GM21423 (cell line): ENCODE measurements around the gene AAK1.

Source experiments
- ATAC-seq: cut with Tn5 transposase; IDR thresholded peaks from one replicate; pipeline ENCODE4 v1.9.1; 2021; ENCODE audit warnings: mild to moderate bottlenecking, moderate library complexity; ENCODE audit not compliant: unreplicated experiment

AAK1 gene

DNA sequence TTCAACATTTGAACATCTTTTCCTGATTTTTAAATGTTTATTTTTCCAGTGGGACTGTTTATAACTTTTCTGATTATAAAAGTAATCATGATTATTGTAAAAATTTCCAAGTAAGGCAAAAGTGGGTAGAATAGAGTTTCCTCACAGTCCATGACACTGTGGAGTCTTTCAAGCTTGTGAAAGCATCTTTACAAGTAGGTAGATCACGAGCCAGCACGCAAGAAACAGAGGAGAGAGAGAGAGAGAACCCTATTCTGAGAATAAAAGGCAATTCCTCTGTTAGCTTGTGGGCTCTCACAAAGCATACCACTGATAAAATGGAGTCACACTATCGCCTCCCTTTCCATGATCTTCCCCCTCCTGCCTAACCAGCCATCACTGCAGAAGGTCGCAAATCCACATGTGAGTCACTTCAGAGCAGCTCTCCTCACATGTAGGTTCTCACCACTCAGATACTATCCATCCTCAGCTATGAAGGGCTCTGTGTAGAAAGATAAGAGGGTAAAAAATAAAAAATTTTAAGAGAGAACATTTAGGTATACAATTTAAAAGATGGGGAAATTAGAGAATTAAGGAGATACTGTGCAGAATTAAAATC, 40.3 kb downstream of the AAK1 start:
- no peak for ATAC-seq

DNA sequence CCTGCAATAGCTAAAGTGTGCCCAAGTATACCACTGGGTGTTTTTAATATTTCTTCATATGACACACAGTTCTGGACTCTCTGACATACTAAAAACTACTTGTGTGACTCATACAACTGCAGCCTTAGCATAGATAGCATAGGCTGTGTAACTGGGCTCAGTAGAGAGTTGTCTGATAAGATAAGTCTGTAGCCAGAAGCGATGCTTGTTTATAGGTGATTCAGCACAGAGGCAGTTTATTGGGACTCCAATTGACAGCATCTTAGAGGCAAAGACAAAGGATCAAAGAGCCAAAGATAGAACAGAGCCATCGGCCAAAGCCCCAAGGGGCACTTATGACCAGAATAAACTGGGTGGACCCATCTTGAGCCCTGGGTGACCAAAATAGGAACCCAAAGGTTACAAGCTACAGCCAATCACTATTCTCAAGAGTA, 42.3 kb downstream of the AAK1 start:
- ATAC-seq, result no peak

DNA sequence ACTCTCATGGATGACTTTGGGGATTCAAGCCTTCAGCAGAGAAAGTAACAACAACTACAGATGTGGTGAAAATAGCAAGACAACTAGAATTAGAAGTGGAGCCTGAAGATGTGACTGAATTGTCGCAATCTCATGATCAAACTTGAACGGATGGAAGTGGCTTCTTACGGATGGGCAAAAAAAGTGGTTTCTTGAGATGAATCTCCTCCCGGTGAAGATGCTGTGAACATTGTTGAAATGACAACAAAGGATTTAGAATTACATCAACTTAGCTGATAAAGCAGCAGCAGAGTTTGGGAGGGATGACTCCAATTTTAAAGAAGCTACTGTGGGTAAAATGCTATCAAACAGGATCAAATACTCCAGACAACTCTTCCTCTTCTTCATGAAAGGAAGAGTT, 43.1 kb downstream of the AAK1 start:
- no peak for ATAC-seq

DNA sequence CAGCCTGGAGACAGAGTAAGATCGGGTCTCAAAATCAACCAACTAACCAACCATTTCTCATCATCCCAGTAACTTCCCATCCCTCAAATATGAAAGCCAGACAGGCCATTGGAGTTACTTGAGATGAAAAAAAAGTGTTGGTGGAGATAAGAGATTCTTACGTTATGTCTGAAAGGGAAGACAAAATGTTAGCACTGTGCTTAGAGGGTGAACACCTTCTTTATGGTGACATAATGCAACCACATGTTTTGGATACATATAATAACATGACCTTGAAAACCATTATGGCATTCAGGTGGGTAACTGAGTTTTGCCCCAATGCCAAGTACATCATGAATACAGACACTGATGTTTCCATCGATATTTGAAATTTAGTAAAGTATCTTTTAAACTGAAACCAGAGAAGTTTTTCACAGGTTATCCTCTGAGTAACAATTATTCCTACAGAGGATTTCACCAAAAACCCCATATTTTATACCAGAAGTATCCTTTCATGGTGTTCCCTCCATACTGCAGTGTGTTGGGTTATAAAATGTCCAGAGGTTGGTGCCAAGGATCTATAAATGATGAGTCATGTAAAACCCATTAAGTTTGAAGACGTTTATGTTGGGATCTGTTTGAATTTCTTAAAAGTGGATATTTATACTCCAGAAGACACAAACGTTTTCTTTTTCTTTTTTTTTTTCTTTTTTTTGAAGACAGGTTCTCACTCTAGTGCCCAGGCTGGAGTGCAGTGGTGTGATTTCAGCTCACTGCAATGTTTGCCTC, 45.5 kb downstream of the AAK1 start:
- ATAC-seq, result no peak

DNA sequence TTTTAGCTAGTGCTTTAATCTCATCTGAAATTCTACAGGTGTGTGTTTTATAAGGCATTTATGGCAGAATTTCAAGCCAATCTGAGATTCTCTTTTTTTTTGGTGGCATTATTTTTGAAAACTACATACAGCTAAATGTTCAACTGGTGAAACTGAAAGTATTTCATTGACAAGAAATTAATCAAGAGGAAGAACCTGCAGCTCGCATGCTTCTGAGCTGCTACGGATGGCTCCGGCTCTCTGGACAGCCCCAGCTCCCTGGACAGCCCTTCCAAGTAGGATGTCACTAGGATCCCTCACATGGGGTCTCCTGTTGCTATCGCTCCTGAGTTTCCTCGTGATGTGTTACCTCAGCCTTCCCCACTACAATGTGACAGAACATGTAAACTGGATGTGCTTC, 46.4 kb downstream of the AAK1 start:
- ATAC-seq, result no peak

DNA sequence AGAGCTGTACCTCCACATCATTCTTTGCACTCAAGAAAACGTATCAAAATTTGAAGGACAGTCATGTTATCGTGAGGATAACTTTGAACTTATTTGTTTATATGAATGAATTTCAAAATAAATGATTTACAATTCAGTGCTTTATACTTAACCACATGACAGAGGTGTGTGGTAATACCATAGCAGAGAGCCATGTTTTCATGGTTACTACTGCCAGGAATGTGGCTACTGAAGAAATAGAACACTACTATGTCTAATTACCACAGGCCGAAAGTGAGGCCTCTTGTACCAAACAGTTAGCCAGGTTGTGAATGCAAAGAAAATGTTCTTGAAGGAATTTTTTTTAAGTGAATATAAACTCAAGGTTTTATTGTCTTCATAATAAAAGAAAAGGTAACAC, 49.2 kb downstream of the AAK1 start:
- ATAC-seq, result no peak

DNA sequence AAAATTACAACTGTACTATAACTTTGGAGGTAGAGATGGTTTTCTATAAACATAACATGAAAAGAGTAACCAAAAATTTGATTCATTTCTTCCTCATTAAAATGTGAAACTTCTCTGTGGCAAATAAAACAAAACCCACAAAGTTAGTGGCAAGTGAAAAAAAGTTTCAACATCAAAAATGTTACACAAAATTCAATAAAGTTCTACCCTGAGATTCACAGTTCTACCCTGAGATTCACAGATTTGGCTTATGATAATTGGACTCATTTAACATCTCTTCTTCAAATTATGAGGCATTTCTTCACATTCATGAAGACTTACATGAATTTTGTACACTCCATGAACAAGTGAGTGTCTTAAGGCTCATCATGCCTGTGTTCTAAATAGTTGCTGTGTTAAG, 51.0 kb downstream of the AAK1 start:
- ATAC-seq, result no peak

DNA sequence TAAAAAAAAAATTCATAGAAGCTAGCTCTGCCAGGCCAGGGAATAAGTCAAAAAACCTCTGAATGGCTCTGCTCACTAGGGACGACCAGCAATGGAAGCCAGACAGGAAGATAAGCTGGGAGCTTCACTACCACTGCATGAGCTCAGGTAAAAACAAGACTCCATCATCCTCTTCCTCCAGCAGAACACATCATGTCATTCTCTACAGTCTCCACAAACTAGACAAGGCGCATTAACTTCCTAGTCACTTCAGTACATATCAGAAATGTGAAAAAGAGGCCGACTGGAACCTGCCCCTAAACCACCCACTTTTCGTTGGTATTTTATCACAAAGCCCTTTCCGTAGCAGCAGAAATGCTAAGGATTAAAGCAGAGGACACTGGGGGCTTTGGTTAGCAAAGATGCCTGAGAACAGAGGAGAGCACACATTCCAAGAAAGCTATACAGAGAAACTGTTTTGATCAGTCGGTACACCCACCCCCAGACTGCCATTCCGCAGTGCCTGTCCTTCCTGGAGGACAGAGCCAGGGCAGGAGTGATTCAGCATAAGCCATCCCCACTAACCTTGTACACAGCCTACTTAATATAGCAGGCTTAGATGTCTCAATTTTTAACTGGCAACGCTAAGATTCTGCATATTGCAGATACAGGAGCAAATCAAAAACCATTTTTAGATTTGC, 53.4 kb downstream of the AAK1 start:
- ATAC-seq, result no peak

DNA sequence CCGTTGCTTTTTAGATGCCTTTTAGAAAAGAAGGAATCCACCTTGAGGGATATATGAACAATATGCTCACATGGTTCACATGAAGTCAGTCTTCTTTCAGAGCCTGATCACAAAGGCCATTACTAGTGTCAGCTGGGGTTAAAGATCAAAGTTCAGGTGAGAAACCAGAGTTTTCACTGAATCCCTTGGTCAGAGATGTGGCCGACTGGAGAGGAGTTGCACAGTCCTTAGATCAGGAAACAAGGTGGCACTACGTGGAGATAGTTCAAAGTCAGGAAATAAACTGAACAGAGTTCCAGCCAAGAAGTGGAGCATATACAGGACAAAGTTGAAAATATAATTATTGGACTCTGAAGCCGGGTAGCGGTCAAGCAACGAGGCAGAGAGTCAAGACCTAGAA, 54.6 kb downstream of the AAK1 start:
- no peak for ATAC-seq

DNA sequence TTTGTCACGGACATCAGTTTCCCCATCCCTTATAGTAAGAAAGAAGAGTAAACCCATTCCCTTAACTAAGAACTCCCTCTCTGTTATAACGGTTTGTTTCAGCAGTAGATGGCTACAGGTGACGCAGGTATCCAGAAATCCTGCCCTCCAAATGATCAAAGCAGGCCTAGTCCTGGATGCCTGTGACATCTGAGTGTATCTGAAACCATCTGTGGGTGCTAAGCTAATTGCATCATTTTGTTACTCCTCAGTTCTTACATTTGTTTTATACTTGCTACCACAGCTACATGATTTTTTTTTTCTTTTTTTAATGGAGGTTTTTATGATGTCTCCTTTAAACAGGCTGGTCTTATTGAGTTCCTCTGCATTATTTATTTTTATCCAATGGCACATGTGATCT, 55.1 kb downstream of the AAK1 start:
- no peak for ATAC-seq

DNA sequence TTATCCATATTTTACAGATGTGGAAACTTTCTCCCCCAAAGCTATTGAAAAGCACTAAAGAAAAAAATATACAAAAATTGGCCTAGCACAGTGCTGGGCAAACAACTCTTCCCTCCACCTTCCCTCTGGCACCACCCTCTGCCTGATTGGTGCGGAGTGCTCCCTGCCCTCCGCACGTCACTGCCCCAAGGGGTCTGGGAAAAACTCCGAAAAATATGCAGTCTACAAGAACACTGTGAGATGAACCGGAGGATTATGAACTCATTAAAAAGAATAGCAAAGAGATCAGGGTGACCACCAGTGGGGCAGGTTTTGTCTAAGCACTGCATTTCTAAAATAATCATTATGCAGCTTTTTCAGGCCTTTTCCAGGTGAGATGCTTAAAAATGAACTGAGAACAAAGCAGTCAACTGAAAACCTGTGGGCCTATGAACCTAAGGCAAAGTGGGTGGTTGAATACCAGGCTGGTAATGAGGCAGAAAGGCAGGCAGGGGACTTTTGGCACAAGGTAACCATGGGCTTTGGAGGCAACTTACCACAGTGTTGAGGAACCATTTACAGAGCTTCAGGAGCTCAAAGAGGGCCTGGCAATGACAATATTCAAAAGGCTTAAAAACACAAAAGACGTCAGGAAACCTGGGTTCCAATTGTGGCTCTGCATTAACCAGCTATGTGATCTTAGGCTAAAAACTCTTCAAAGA, 57.5 kb downstream of the AAK1 start:
- no peak for ATAC-seq

DNA sequence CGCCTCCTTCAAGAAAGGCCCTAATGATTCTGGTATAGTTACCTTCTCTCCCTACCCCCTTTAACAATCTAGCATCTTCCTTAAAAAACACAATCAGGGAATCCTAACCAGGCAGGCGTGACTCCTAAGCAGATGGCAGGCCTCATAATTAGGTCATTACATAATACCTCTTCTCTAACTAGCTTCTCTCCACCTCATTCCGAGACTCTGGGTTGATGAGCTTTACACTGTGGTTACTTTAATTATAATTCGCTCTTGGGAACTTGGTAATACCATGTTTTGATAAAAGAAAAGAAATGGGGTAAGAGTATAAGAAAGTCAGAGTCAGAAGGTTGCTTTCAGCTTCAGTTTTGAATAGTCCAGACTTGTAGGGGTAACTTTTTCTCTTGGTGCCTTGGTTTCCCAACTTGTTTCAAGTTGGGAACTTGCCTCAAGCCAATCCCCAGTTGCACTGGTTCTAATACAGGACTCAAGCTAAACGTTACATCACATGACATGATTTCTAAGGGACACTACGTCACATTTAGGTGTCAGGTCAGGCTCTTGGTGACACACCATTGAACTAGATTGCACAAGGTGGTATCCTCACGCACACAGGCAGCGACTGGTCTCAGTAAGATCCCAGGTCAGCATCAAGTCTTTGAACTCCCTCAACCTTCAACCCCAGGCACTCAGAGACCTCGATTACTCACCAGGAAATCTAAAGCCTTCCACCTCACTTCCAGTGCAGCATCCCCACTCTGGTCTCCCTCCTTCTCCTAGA, 59.2 kb downstream of the AAK1 start:
- ATAC-seq, result no peak

DNA sequence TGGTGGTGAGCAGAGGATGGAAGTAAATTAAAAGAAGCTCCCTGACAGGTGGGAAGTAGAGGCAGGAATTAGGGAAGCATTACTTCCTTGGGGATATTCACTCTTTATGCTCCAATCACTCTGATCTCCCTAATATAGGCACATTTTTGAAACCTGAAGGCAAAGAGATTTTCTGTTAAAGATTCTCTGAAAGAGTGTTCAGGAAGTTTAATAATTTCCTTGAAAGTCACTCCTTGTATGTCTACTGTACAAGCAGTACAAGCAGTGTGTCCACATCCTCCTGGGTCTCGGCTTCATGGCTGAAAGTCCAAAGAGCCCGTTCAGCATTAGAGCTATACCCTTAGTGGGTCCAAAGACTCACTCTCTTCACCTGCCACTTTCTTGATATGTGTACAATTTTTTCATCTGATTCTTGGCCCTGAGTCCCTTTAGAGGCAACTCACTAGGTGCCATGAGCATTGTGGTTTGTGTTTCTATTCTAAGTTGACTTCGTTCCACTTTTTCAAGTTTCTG, 60.2 kb downstream of the AAK1 start:
- ATAC-seq, result no peak

DNA sequence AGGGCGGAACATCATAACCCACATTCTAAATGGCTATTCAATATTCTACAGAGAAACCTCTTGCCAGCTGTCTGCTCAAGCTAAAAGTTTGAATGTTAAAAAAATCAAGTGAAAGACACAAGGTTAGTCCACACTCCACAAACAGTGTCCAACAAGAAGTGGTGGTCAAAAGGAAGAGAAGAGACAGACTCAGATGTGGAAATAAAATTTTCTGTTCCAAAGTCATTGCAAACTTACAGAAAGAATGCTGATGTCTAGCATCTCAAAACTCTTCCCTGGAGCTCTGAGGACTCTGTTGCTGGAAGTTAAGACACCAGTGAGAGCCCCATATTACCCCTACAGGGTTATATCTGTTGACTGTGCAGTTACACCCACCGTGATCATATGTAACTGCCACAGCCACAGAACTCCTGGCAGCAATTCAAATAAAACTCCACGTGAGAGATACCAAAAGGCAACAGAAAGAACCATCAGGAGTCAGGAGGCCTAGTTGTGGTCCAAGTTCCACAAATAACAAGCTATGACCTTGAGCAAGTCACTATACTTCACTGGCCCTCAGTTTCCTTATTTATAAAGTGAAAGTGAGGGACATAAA, 60.9 kb downstream of the AAK1 start:
- no peak for ATAC-seq

DNA sequence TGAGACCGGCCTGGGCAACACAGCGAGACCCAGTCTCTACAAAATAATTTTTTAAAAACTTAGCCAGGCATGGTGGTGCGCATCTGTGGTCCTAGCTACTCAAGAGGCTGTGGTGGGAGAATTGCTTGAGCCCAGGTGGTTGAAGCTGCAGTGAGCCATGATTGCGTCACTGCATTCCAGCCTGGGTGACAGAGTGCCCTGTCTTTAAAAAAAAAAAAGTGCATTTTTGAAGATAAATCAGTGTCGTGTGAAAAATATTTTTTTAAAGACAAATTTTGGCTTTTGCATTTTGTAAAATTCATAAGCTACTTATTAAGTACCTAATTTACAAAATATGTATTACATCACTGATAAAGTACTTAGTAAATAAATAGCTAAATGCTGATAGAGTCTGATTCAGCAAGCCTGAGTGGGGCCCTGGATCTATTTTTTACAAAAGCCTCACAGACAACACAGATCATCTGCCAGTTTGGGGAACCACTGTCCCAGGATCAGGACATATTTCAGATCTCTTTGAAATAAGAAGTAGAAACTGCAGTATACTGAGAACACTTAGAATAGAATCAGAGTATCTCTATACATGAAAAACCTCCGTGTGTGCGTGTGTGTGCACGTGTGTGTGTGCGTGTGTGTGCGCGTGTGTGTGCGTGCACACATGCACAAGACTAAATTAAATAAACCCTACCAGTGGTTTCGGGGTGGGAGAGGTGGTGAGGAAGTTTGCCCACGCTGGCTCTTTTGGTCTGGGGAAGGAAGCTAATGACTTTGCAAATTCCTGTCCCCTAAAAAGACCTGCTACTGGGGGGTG, 61.6 kb downstream of the AAK1 start:
- ATAC-seq, result no peak

DNA sequence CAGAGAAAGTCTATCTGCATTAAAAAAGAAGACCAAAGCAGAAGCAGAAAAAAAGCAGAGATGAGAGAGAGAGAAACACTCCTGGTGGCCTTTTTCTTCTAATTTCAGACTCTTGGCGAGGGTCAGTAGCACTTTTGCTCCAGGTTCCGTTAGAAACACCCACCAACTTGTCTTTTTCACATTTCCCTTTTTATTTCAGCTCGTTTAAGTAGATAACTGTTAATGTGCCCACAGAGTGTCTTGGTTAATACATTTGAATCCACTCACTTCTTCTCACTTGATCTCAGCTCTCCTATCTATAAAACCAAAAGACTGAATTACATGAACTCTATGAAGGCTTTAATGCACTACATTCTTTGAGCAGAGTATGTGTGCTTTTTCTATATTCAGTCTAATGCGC, 63.1 kb downstream of the AAK1 start:
- ATAC-seq, result no peak

DNA sequence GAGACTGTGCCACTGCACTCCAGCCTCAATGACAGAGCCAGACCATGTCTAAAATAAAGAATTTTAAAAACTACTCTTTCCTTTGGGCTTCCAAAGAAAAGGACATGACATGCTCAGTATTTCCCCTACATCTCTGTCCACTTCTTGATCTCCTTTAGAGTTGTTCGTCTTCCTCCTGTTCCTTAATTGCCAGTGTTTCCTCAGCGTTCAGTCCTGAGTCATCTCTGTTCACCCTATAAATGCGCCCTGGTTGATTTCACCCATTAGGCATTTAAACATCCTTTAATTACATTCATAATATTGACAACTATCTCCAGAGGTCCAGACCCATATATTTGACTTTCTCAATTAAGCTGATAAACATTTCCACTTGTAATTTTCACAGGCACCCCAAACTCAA, 64.0 kb downstream of the AAK1 start:
- no peak for ATAC-seq

DNA sequence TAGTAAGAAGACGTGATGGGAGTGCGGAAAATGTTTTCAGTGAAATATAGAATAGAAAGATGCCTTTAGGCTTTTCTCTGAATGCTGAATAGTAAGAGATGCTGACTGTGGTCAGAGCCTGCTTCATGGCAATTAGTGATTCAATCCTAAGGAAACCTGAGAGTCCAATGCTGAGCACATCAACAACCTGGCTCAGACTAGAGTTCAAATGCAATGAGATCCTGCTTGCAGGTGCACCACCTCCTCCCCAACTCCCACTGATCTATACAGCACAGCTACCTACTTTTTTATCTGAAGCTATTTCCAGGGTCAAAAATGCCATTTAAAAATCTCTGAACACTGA, 65.4 kb downstream of the AAK1 start:
- ATAC-seq, result no peak

DNA sequence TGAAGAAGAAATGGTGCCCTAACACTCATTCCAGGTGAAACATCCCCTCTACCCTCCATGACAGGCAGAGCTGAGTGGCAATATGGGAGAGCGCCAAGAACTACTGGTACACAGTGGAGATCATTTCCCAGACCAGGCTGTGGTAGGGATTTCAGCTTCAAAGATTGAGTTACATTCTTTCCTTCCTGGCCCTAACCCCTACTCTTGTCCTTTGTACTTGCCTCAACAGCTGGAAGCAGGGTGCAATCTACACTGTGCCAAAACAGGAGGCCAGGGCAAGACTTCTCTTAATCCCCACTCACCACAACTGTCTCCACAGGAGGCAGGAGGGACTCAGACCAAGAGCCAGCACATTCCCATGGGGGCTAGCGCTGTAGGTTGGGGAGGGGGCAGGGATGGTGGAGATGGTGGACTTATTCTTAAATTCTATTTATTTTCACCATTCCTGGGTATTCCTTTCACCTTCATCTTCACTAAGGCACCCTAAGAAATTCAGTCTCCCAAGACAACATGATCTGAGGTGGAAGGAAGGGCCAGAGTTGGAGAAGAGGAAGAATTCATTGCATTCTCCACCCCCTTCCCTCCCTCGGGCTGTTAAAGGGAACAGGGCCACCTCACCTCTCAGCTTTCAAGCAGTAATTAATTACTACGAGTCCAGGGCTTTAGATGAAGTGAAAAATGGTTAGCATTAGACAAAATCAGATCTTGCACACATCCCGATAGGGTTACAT, 65.9 kb downstream of the AAK1 start:
- ATAC-seq, result no peak
